HS-5 (cell line): ENCODE data around the gene FAAP20.

ENCODE experiments used
- DNase-seq: peaks from one replicate; pipeline ENCODE4 v3.0.0-alpha.2; 2012; ENCODE audit warnings: low read depth

FAAP20 gene

GRCh38 chr1:2194898-2195673, 514 bp upstream of the FAAP20 start:
- DNase-seq: no peak

- DNase-seq: no peak
Measured at GRCh38 chr1:2193514-2194281, 874 bp downstream of the FAAP20 start.

- DNase-seq: no peak
Measured at GRCh38 chr1:2192031-2192995, 2.3 kb downstream of the FAAP20 start.

- no peak for DNase-seq
Measured at GRCh38 chr1:2190491-2190976, 4.0 kb downstream of the FAAP20 start.

- DNase-seq: peak; percentile 90
Measured at GRCh38 chr1:2189459-2190425, 4.8 kb downstream of the FAAP20 start.

GRCh38 chr1:2188336-2188735, 6.2 kb downstream of the FAAP20 start:
- DNase-seq: no peak

- DNase-seq: no peak
Measured at GRCh38 chr1:2187619-2188018, 7.0 kb downstream of the FAAP20 start.

- no peak for DNase-seq
Measured at GRCh38 chr1:2186901-2187300, 7.7 kb downstream of the FAAP20 start.

GRCh38 chr1:2185880-2186855, 8.4 kb downstream of the FAAP20 start:
- DNase-seq: no peak

GRCh38 chr1:2184934-2185333, 9.6 kb downstream of the FAAP20 start:
- no peak for DNase-seq

GRCh38 chr1:2184531-2184930, 10.0 kb downstream of the FAAP20 start:
- no peak for DNase-seq

- no peak for DNase-seq
Measured at GRCh38 chr1:2183937-2184334, 10.6 kb downstream of the FAAP20 start.

GRCh38 chr1:2182376-2182775, 12.2 kb downstream of the FAAP20 start:
- DNase-seq: no peak

GRCh38 chr1:2181752-2182151, 12.8 kb downstream of the FAAP20 start:
- DNase-seq: no peak

- DNase-seq: no peak
Measured at GRCh38 chr1:2181271-2181670, 13.3 kb downstream of the FAAP20 start.

- no peak for DNase-seq
Measured at GRCh38 chr1:2180297-2181245, 14.0 kb downstream of the FAAP20 start.

GRCh38 chr1:2179283-2180013, 15.1 kb downstream of the FAAP20 start:
- DNase-seq: no peak

- DNase-seq: no peak
Measured at GRCh38 chr1:2178875-2179274, 15.7 kb downstream of the FAAP20 start.
